Esophagus squamous epithelium (tissue), 4 donors: Measurements from ENCODE around the gene SIGLEC15.

Experiments used
- POLR2A ChIP-seq, 4 donors: fragments of 450-650 bp; IDR thresholded peaks; one replicate each; pipeline ENCODE4 v1.6.1; 2017; ENCODE audit warnings: antibody characterized with exemption in 4 of 4, mild to moderate bottlenecking in 4 of 4, moderate library complexity in 3 of 4
- TF ChIP-seq, protein P1 (sequence below), 6 experiments: fragments of 450-650 bp in 4 of 6; fragments of 200-600 bp in 2 of 6; sonication (generic) in 2 of 6; IDR thresholded peaks; one replicate each; pipeline ENCODE4 v1.5.1; 2016 to 2019; ENCODE audit warnings: antibody characterized with exemption in 6 of 6, mild to moderate bottlenecking in 4 of 6, moderate library complexity in 4 of 6

DNA sequence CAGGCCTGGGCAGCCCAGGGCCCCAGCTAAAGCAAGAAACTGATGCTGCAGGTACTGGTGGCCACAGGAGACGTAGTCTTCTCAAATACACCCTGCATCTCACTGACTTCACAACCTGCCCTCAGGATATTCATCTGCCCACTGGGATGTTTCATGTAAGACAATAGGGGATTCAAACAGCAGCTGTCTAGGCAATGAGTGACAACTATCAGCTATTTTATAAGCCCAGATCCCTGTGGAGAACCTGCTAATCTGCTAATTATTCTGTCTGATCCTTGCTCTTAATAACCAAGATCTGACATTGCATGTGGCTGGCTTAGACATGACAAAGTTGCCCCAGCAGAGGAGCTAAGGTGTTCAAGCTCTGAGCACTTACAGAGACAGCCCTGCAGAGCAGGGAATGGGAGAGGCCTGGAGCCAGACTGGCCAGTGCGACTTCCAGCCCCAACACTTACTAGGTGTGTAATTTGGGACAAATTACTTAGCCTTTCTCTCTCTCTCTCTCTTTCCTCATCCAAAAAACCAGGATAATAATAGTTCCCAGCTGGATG, 28.6 kb downstream of the SIGLEC15 start:
- TF ChIP-seq POLR2A (IDR thresholded peaks at IDR 0.05): no peak
- TF ChIP-seq, protein P1, sequence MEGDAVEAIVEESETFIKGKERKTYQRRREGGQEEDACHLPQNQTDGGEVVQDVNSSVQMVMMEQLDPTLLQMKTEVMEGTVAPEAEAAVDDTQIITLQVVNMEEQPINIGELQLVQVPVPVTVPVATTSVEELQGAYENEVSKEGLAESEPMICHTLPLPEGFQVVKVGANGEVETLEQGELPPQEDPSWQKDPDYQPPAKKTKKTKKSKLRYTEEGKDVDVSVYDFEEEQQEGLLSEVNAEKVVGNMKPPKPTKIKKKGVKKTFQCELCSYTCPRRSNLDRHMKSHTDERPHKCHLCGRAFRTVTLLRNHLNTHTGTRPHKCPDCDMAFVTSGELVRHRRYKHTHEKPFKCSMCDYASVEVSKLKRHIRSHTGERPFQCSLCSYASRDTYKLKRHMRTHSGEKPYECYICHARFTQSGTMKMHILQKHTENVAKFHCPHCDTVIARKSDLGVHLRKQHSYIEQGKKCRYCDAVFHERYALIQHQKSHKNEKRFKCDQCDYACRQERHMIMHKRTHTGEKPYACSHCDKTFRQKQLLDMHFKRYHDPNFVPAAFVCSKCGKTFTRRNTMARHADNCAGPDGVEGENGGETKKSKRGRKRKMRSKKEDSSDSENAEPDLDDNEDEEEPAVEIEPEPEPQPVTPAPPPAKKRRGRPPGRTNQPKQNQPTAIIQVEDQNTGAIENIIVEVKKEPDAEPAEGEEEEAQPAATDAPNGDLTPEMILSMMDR (IDR thresholded peaks at IDR 0.05): no peak
